Panc1 (cell line): ENCODE measurements around the gene FSTL4. TPM values are rescaled to one million over a fixed set of nuclear protein-coding genes. Genes with fewer than 3 reads are reported as not detected.

Source experiments
- ATAC-seq: fragments of 200-7000 bp; cut with Tn5 transposase; 2 replicates; pipeline ENCODE4 v1.9.1; 2020; ENCODE audit warnings: mild to moderate bottlenecking, moderate library complexity
- BruUV-seq: library from RNA; stranded (reverse); fragments of 400-500 nt; replicated peaks from 2 replicates; lab custom pipeline; 2021; lab: Mats Ljungman, UMichigan
- CTCF ChIA-PET: fragments of 300-600 bp; sonication (Branson Sonifier 250); formaldehyde crosslinking; loops from one replicate; lab custom pipeline; 2022; ENCODE audit warnings: antibody characterized with exemption; lab: Charles Lee
- POLR2A ChIA-PET: fragments of 300-600 bp; sonication (Branson Sonifier 250); formaldehyde crosslinking; loops from one replicate; lab custom pipeline; 2022; ENCODE audit warnings: antibody characterized with exemption; lab: Charles Lee
- DNase-seq: peaks from one replicate; pipeline ENCODE4 v3.0.0-alpha.2; 2010; ENCODE audit warnings: low read depth, low spot score
- H3K27ac ChIP-seq: 2 replicates; pipeline ENCODE4 v1.5.1; 2011; ENCODE audit warnings: mild to moderate bottlenecking, low read length, inconsistent platforms
- H3K27me3 ChIP-seq: fragments of 200-500 bp; sonication (Bioruptor generic); 2 replicates; pipeline ENCODE4 v1.6.0; 2014; ENCODE audit warnings: low read length, inconsistent platforms; ENCODE audit not compliant: control insufficient read depth, insufficient read depth
- H3K36me3 ChIP-seq: fragments of 200-500 bp; sonication (Bioruptor generic); 2 replicates; pipeline ENCODE4 v1.5.1; 2014; ENCODE audit warnings: inconsistent platforms, mild to moderate bottlenecking, low read length, moderate library complexity; ENCODE audit not compliant: control insufficient read depth, insufficient read depth
- H3K4me1 ChIP-seq: 2 replicates; pipeline ENCODE4 v1.5.1; 2011; ENCODE audit warnings: inconsistent platforms, mild to moderate bottlenecking, low read length, moderate library complexity; ENCODE audit not compliant: control insufficient read depth, insufficient read depth
- H3K4me3 ChIP-seq, 2 experiments: 2 replicates each; pipeline ENCODE4 v1.5.1; 2011 to 2012; ENCODE audit warnings: low read depth in 2 of 2, low read length in 2 of 2, mild to moderate bottlenecking in 2 of 2, inconsistent platforms in 1 of 2, moderate library complexity in 1 of 2
- H3K9me3 ChIP-seq: fragments of 200-500 bp; sonication (Bioruptor generic); 2 replicates; pipeline ENCODE4 v1.5.1; 2014; ENCODE audit warnings: low read depth, mild to moderate bottlenecking, inconsistent platforms, low read length, moderate library complexity; ENCODE audit not compliant: control insufficient read depth, insufficient read depth
- POLR2AphosphoS5 ChIP-seq: IDR thresholded peaks from 2 replicates; pipeline ENCODE4 v1.6.1; 2012; ENCODE audit warnings: mild to moderate bottlenecking, low read depth, low read length, moderate library complexity
- SIN3A ChIP-seq: IDR thresholded peaks from 2 replicates; pipeline ENCODE4 v1.6.1; 2012; ENCODE audit warnings: low read depth, mild to moderate bottlenecking, low read length, moderate library complexity, borderline replicate concordance; ENCODE audit not compliant: insufficient read depth
- TCF7L2 ChIP-seq: IDR thresholded peaks from 2 replicates; pipeline ENCODE4 v1.6.1; 2011; ENCODE audit warnings: mild to moderate bottlenecking, low read depth, low read length, inconsistent platforms
- in situ Hi-C: cut with HindIII; loops from 2 replicates; pipeline ENCODE4 v1.10.0; 2016; ENCODE audit warnings: low sequenced_read_pairs, low pct_unique_long_range_greater_than_20kb
- intact Hi-C: fragments of 100-400 bp; cut with micrococcal nuclease; formaldehyde crosslinking; loops from one replicate; pipeline ENCODE4 v1.10.0; 2022; ENCODE audit not compliant: unreplicated experiment
- total RNA-seq: library from RNA; stranded (reverse); gene quantifications from one replicate; pipeline ENCODE4 v1.2.1, GENCODE V29; 2021; ENCODE audit not compliant: unreplicated experiment
- TF ChIP-seq, protein P1 (sequence below): fragments of 450-650 bp; IDR thresholded peaks from 2 replicates; pipeline ENCODE4 v1.5.1; 2017; ENCODE audit warnings: mild to moderate bottlenecking
- TF ChIP-seq, protein P2 (sequence below), 2 experiments: IDR thresholded peaks; 2 replicates each; pipeline ENCODE4 v1.6.1; 2011 to 2012; ENCODE audit warnings: low read depth in 2 of 2, control low read depth in 1 of 2, low read length in 1 of 2, mild to moderate bottlenecking in 1 of 2, moderate library complexity in 1 of 2; ENCODE audit not compliant: insufficient read depth in 1 of 2

FSTL4 gene
- total RNA-seq, 1 experiment from 2014 or later: 0.18 TPM

DNA sequence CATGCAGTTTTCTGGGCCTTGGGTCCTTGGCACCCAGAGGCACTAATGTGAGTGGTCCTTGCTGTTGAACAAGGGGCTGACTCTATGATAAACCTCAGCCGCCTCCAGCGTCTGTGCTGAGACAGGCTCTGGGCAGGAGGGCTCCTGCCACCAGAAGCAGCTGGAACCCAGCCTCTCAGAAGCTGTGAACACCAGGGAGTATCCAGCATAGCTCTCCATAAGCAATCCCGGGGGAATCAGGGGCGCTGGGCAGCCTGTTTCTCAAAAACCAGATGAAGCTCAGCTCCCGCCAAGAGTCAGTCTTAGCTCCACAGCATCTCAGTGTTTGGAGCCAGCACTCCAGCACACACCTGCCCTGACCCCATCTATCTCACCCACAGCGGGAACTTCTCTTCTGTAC, 390.3 kb downstream of the FSTL4 start:
- H3K27ac ChIP-seq: no peak overlapping the region
- no peak for ATAC-seq
- H3K9me3 ChIP-seq: no peaks in the 10 kb centered on the region
- TF ChIP-seq SIN3A (no peak), TCF7L2 (no peak), POLR2AphosphoS5 (no peak)
- TF ChIP-seq, protein P1, sequence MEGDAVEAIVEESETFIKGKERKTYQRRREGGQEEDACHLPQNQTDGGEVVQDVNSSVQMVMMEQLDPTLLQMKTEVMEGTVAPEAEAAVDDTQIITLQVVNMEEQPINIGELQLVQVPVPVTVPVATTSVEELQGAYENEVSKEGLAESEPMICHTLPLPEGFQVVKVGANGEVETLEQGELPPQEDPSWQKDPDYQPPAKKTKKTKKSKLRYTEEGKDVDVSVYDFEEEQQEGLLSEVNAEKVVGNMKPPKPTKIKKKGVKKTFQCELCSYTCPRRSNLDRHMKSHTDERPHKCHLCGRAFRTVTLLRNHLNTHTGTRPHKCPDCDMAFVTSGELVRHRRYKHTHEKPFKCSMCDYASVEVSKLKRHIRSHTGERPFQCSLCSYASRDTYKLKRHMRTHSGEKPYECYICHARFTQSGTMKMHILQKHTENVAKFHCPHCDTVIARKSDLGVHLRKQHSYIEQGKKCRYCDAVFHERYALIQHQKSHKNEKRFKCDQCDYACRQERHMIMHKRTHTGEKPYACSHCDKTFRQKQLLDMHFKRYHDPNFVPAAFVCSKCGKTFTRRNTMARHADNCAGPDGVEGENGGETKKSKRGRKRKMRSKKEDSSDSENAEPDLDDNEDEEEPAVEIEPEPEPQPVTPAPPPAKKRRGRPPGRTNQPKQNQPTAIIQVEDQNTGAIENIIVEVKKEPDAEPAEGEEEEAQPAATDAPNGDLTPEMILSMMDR: no peak
- TF ChIP-seq, protein P2, sequence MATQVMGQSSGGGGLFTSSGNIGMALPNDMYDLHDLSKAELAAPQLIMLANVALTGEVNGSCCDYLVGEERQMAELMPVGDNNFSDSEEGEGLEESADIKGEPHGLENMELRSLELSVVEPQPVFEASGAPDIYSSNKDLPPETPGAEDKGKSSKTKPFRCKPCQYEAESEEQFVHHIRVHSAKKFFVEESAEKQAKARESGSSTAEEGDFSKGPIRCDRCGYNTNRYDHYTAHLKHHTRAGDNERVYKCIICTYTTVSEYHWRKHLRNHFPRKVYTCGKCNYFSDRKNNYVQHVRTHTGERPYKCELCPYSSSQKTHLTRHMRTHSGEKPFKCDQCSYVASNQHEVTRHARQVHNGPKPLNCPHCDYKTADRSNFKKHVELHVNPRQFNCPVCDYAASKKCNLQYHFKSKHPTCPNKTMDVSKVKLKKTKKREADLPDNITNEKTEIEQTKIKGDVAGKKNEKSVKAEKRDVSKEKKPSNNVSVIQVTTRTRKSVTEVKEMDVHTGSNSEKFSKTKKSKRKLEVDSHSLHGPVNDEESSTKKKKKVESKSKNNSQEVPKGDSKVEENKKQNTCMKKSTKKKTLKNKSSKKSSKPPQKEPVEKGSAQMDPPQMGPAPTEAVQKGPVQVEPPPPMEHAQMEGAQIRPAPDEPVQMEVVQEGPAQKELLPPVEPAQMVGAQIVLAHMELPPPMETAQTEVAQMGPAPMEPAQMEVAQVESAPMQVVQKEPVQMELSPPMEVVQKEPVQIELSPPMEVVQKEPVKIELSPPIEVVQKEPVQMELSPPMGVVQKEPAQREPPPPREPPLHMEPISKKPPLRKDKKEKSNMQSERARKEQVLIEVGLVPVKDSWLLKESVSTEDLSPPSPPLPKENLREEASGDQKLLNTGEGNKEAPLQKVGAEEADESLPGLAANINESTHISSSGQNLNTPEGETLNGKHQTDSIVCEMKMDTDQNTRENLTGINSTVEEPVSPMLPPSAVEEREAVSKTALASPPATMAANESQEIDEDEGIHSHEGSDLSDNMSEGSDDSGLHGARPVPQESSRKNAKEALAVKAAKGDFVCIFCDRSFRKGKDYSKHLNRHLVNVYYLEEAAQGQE (IDR thresholded peaks at IDR 0.05; ENCODE audit: insufficient read depth in 1 of 2, low read depth in 2 of 2, low read length in 1 of 2): no peak
- no TSS peak for BruUV-seq
- CTCF ChIA-PET: interaction anchor here (0.9 kb wide), 1 partner anchor 681 kb away, joined by 4 read pairs; no protein-coding TSS in a partner anchor
- in situ Hi-C loops (no loop called here), intact Hi-C loops (no loop called here)
- H3K4me3 ChIP-seq: no peak overlapping the region
- no peaks in the 10 kb centered on the region for H3K27me3 ChIP-seq
- DNase-seq: no peak
- H3K36me3 ChIP-seq: no peaks in the 10 kb centered on the region
- POLR2A ChIA-PET: no interaction called here
- H3K4me1 ChIP-seq: no peaks in the 10 kb centered on the region

DNA sequence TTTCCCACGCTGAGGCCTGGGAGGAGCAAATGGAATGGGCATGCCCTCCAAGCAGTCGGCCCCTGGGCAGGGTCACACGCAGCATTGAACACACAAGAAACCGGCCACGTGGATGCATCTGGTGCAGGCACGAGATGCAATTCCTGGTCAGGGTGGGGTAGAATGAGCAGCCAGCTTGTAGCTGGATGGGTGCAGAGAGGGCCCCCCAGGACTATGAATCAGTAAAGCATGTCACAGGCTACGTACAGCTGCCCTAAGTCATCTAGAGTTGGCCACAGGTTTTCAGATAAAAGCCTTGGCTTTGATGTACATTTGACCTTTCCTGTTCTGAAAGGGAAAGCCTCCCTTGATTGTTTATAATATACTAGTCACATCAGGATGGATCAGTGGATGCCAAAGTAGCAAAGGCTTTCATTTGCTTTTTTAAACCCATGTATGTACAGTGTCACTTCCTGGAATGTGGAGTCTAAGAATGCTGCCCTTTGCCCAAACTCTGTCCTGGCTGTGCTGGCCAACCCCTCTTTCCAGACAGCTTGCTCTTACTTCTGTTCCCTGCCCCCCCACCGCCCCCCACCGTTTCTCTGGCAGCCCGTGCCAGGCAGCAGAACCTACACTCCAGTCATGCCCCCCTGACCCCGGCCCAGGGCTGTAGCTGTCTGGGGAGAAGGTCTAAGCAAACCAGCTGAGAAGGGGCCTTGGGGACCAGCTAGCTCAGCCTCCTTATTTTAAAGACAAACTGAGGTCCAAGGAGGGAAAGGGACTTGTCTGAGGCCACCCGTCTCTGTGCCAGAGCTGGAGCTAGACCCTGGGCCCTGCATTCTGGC, 391.3 kb downstream of the FSTL4 start:
- no peaks in the 10 kb centered on the region for H3K27me3 ChIP-seq
- ATAC-seq: no peak
- no peak for DNase-seq
- H3K4me3 ChIP-seq: no peak overlapping the region
- no peak for TF ChIP-seq SIN3A
- TF ChIP-seq, protein P1: no peak
- intact Hi-C loops (no loop called here), in situ Hi-C loops (no loop called here)
- H3K36me3 ChIP-seq: no peaks in the 10 kb centered on the region
- ChIA-PET CTCF (no interaction called here), POLR2A (no interaction called here)
- H3K4me1 ChIP-seq: no peaks in the 10 kb centered on the region
- no peak overlapping the region for H3K27ac ChIP-seq
- BruUV-seq: no TSS peak
- no peaks in the 10 kb centered on the region for H3K9me3 ChIP-seq
